Mesodermal cell (in vitro differentiated cells): ENCODE data around the gene NUDT11.

Experiments
- H3K27ac ChIP-seq: 2 replicates; pipeline ENCODE4 v1.7.0; 2013; ENCODE audit warnings: mild to moderate bottlenecking, low read depth, low read length, moderate library complexity; ENCODE audit not compliant: severe bottlenecking
- H3K36me3 ChIP-seq: 2 replicates; pipeline ENCODE4 v1.7.1; 2013; ENCODE audit warnings: mild to moderate bottlenecking, low read length, moderate library complexity; ENCODE audit not compliant: control insufficient read depth, insufficient read depth
- H3K4me1 ChIP-seq: one replicate; pipeline ENCODE4 v1.7.1; 2013; ENCODE audit warnings: mild to moderate bottlenecking, low read length; ENCODE audit not compliant: insufficient read depth, control insufficient read depth, poor library complexity, severe bottlenecking
- H3K4me3 ChIP-seq: 2 replicates; pipeline ENCODE4 v1.7.0; 2013; ENCODE audit warnings: low read length, control low read depth, mild to moderate bottlenecking; ENCODE audit not compliant: insufficient read depth, poor library complexity, severe bottlenecking; ENCODE audit errors: extremely low read depth
- H3K9me3 ChIP-seq: 2 replicates; pipeline ENCODE4 v1.7.1; 2013; ENCODE audit warnings: mild to moderate bottlenecking, low read length, moderate library complexity; ENCODE audit not compliant: control insufficient read depth
- WGBS, 2 experiments: methylation state at CpG; one replicate each; pipeline ENCODE4 v1.1.5; 2013; ENCODE audit warnings: missing lambda C conversion rate in 2 of 2; ENCODE audit not compliant: insufficient coverage in 2 of 2; 5-methylcytosine and 5-hydroxymethylcytosine counted together

The NUDT11 gene

DNA sequence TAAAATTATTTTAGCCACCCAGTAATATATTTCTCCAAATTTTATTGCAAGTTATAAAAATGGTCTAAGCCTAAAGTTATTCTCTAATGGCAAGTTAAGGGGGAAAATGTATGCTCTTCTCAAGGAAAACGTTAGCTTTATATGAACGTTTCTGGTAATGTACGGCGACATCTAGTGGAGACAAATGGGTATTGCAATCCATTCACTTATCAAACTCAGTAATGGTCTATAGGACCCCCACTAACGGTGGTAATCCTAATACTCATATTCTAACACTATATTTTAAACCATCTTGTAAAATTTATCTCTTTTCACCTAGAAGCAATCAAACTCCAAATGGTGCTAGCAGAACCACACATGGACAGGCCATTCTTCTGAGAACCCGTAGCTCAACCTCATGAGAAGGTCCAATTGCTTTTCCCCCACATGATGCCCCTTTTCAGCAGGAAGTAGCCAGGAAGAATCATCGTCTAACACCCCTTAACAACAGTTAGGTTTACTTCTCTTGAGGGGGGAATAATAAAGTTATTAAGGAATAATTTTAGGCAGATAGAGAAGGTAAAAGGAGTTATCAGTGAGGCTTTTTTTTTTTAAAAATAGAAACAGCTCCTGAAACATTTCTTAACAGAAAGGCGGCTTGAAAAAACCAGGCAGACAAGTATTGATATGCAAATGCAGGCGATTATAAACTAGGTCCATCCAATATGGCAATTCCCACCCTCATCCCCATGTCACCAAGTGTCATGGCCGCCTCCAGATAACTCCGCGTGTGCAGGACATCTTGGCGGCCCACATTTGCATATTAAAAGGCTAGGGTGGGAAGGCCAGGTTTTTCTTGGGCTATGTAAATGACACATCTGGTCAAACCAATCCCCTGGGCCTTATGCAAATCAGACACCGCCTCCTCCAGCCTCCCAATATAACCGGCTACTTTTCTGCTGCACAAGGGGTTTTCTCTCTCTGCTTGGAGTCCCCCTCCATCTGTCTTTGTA is 35.0 kb downstream of the NUDT11 start:
- 10% methylated on average over 4 of the region's 15 CpGs; no CpG with 5 or more reads in 1 of the 2 experiments for WGBS, 2 experiments
- H3K4me1 ChIP-seq: peaks cover 6% of the 10 kb centered on the region
- H3K27ac ChIP-seq: no peak overlapping the region
- no peaks in the 10 kb centered on the region for H3K36me3 ChIP-seq
- no peaks in the 10 kb centered on the region for H3K9me3 ChIP-seq
- H3K4me3 ChIP-seq: no peak overlapping the region

DNA sequence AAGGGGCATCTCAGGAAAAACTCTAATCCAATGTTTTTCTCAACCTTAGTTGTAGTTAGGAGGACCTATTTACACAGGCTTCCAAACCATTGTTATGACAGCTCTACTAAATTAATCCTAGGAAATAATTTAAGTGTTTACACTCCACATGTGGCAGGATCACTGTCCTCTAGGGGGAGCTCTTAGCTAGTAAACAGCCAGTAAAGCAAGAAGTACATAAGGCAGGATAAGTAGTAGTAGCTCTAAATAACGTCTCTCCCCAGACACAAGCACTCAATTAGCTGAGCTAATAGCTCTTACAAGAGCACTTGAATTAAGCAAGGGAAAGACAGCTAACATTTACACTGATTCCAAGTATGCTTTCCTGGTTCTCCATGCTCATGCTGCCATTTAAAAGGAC is 37.3 kb downstream of the NUDT11 start:
- peaks cover 6% of the 10 kb centered on the region for H3K4me1 ChIP-seq
- no CpG with 5 or more reads among the region's 1 CpG for WGBS, 2 experiments
- no peak overlapping the region for H3K27ac ChIP-seq
- H3K9me3 ChIP-seq: no peaks in the 10 kb centered on the region
- no peaks in the 10 kb centered on the region for H3K36me3 ChIP-seq
- H3K4me3 ChIP-seq: no peak overlapping the region

DNA sequence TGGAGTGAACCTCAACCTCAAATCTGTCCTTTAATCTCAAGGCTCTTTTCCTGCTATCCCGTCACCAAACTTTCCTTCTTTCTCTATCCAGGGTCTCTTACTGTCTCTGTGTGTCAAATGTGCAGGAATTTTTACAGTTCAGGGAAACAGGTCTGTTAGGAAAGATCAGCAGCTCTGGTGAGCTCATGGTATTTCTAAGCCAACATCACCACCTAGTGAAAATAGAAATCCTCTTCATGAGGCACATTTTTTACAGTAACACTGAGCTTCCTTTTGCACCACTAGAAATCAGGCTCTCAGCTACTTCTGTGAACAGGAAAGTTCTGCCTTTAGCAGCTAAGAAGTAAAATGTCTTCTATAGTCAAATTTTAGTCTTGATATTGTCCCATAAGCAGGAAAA is 39.6 kb downstream of the NUDT11 start:
- H3K36me3 ChIP-seq: no peaks in the 10 kb centered on the region
- no peaks in the 10 kb centered on the region for H3K9me3 ChIP-seq
- peaks cover 6% of the 10 kb centered on the region for H3K4me1 ChIP-seq
- H3K4me3 ChIP-seq: no peak overlapping the region
- no peak overlapping the region for H3K27ac ChIP-seq
- WGBS, 2 experiments: no CpG with 5 or more reads among the region's 1 CpG

DNA sequence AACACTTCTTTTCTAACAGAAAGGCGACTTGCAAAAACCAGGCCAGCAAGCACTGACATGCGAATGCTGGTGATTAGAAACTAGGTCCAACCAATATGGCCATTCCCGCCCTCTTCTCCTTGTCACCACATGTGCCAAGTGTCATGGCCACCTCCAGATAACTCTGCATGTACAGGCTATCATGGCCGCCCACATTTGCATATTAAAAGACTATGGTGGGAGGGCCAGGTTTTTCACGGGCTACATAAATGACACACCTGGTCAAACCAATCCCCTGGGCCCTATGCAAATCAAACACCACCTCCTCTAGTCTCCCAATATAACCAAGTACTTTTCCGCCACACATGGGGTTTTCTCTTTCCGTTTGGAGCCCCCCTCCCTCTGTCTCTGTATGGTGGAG is 40.1 kb downstream of the NUDT11 start:
- Histone ChIP-seq H3K4me1 (peaks cover 6% of the 10 kb centered on the region), H3K4me3 (no peak overlapping the region), H3K9me3 (no peaks in the 10 kb centered on the region), H3K27ac (no peak overlapping the region), H3K36me3 (no peaks in the 10 kb centered on the region)
- 45 to 64% methylated on average over 3 to 4 of the region's 7 CpGs for WGBS, 2 experiments

DNA sequence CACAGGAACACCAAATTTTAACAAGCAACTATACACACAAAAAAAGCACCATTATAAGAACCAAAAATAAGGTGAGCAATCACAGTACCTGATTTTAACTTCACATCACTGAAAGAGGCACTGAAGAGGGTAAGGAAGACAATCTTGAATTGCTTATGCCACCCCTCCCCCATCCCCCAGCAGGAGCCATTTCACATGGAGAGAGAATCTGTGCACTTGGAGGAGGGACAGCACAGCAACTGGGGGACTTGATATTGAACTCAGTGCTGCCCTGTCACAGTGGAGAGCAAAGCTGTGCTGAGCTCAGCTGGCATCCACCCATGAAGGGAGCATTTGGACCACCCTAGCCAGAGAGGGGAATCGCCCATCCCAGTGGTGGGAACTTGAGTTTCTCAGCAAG is 56.0 kb downstream of the NUDT11 start:
- H3K36me3 ChIP-seq: no peaks in the 10 kb centered on the region
- H3K4me3 ChIP-seq: no peak overlapping the region
- H3K27ac ChIP-seq: no peak overlapping the region
- no peaks in the 10 kb centered on the region for H3K9me3 ChIP-seq
- 60 to 100% methylated on average over 1 of the region's 1 CpG for WGBS, 2 experiments
- H3K4me1 ChIP-seq: no peaks in the 10 kb centered on the region
